Suppressor macrophage treated with lipopolysaccharide for 1 hour (primary cell): ENCODE measurements around the gene ZNF77.
A peak's percentile ranks its signal among the peaks of the same experiment; 100 is the strongest.
"Not testable (repeated sequence)": the region's sequence is repeated elsewhere in the genome, so short reads cannot be mapped to it uniquely, and the experiment has no call there.

Source experiments
- DNase-seq, 3 donors: peaks; one replicate each; pipeline ENCODE4 v3.0.0-alpha.2; 2020 to 2022

Gene ZNF77

GRCh38 chr19:2944775-2945574 is at the start of gene ZNF77:
Gene ZNF77, minus strand, starts transcription at chr19:2944971. Its CDS starts 131 bp downstream, at chr19:2944840.
- DNase-seq = peak; percentile 99 to 100 (median 99)

GRCh38 chr19:2993579-2993978 is 48.8 kb upstream of the ZNF77 start:
- DNase-seq = no peak

GRCh38 chr19:2992958-2993357 is 48.2 kb upstream of the ZNF77 start:
- no peak for DNase-seq

- DNase-seq = not testable (repeated sequence)
Observed at GRCh38 chr19:2992333-2992732, 47.6 kb upstream of the ZNF77 start.

- DNase-seq = no peak
Observed at GRCh38 chr19:2989236-2989946, 44.6 kb upstream of the ZNF77 start.

- no peak for DNase-seq
Observed at GRCh38 chr19:2988568-2988967, 43.8 kb upstream of the ZNF77 start.

- DNase-seq = no peak
Observed at GRCh38 chr19:2987797-2988196, 43.0 kb upstream of the ZNF77 start.

GRCh38 chr19:2986951-2987524 is 42.3 kb upstream of the ZNF77 start:
- DNase-seq = no peak

- no peak for DNase-seq
Observed at GRCh38 chr19:2984215-2984528, 39.4 kb upstream of the ZNF77 start.

GRCh38 chr19:2983351-2984214 is 38.8 kb upstream of the ZNF77 start:
- DNase-seq = peak in 2 of 3 donors; percentile 18 to 40

- DNase-seq = no peak
Observed at GRCh38 chr19:2982983-2983350, 38.2 kb upstream of the ZNF77 start.

- no peak for DNase-seq
Observed at GRCh38 chr19:2982561-2982960, 37.8 kb upstream of the ZNF77 start.

- DNase-seq = no peak
Observed at GRCh38 chr19:2981898-2982297, 37.1 kb upstream of the ZNF77 start.

- no peak for DNase-seq
Observed at GRCh38 chr19:2978772-2979171, 34.0 kb upstream of the ZNF77 start.

- DNase-seq = no peak
Observed at GRCh38 chr19:2978166-2978767, 33.5 kb upstream of the ZNF77 start.

GRCh38 chr19:2977746-2978138 is 33.0 kb upstream of the ZNF77 start:
- DNase-seq = no peak

- DNase-seq = peak; percentile 94 to 98 (median 95)
Observed at GRCh38 chr19:2977001-2977745, 32.4 kb upstream of the ZNF77 start, which contains the start of gene TLE6. Gene TLE6, plus strand, starts transcription at chr19:2977564. Its CDS starts 670 bp downstream, at chr19:2978234.

GRCh38 chr19:2976609-2977000 is 31.8 kb upstream of the ZNF77 start:
- no peak for DNase-seq

- DNase-seq = peak; percentile 77 to 81 (median 78)
Observed at GRCh38 chr19:2974342-2975041, 29.7 kb upstream of the ZNF77 start.

- DNase-seq = no peak
Observed at GRCh38 chr19:2973229-2973628, 28.5 kb upstream of the ZNF77 start.

GRCh38 chr19:2970201-2970835 is 25.5 kb upstream of the ZNF77 start:
- no peak for DNase-seq
